Measurements from ENCODE around the gene RGMA.
"Not testable (repeated sequence)": the region's sequence is repeated elsewhere in the genome, so short reads cannot be mapped to it uniquely, and the experiment has no call there.

RGMA gene

GRCh38 chr15:93035092-93035915, 53.7 kb downstream of the RGMA start:
- DNase-seq (ENCODE audit: low spot score), result no peak
- H3K27ac ChIP-seq, result no peak overlapping the region; the same call in 1 of the 2 replicates
- ChIA-PET POLR2A (ENCODE audit: low non-redundant PET) (no interaction called here), CTCF (interaction anchor here (0.6 to 1.0 kb wide), 4 partner anchors 35 to 1084 kb away, joined by 3 to 4 read pairs (median 3); no protein-coding TSS in a partner anchor)
- no peak for TF ChIP-seq CTCF (conservative IDR thresholded peaks at IDR 0.05; ENCODE audit: low read depth)

DNA sequence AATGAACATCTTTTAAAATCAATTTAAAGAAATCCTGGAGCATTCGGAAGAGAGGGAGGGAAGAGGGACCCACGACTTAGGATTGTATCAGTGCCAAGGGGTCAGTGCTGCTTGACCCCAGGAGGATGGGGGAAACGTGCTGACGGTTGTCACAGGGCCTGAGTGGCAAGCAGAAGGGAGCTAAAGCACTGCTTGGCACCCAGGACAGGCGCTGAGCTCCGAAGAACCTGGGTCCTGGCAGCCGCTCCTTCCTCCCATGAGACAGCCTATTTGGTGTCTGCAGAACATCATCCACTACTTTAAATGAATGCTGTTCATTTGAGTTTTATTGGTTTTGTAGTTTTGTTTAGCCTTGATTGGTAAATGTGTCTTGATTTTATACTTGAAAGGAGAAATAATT, 54.5 kb downstream of the RGMA start:
- POLR2A ChIA-PET (ENCODE audit: low non-redundant PET), result no interaction called here
- H3K27ac ChIP-seq, result no peak overlapping the region
- CTCF ChIA-PET, result interaction anchor here (0.6 to 0.8 kb wide), 2 partner anchors 172 to 1085 kb away, joined by 3 to 4 read pairs; no protein-coding TSS in a partner anchor
- no peak for DNase-seq (ENCODE audit: low spot score)
- no peak for TF ChIP-seq CTCF (conservative IDR thresholded peaks at IDR 0.05; ENCODE audit: low read depth)

- POLR2A ChIA-PET (ENCODE audit: low non-redundant PET), result no interaction called here
- TF ChIP-seq CTCF (conservative IDR thresholded peaks at IDR 0.05; ENCODE audit: low read depth), result no peak
- DNase-seq (ENCODE audit: low spot score), result no peak
- H3K27ac ChIP-seq, result no peak overlapping the region
- CTCF ChIA-PET, result interaction anchor here (0.6 kb wide), 1 partner anchor 42 kb away, joined by 3 read pairs; no protein-coding TSS in a partner anchor
These were observed 55.5 kb downstream of the RGMA start for GRCh38 chr15:93033434-93034045.

- DNase-seq (ENCODE audit: low spot score); H3K27ac ChIP-seq; POLR2A ChIA-PET (ENCODE audit: low non-redundant PET): not testable (repeated sequence)
- CTCF ChIA-PET, result interaction anchor here (0.6 kb wide), 1 partner anchor 43 kb away, joined by 3 read pairs; no protein-coding TSS in a partner anchor
These were observed 56.4 kb downstream of the RGMA start for GRCh38 chr15:93032515-93033206.

- DNase-seq (ENCODE audit: low spot score); H3K27ac ChIP-seq; POLR2A ChIA-PET (ENCODE audit: low non-redundant PET): not testable (repeated sequence)
- CTCF ChIA-PET, result interaction anchor here (0.6 to 4.0 kb wide), 6 partner anchors 8 to 1088 kb away, joined by 3 to 42 read pairs (median 4); no protein-coding TSS in a partner anchor
These were observed 57.2 kb downstream of the RGMA start for GRCh38 chr15:93031557-93032384.

DNA sequence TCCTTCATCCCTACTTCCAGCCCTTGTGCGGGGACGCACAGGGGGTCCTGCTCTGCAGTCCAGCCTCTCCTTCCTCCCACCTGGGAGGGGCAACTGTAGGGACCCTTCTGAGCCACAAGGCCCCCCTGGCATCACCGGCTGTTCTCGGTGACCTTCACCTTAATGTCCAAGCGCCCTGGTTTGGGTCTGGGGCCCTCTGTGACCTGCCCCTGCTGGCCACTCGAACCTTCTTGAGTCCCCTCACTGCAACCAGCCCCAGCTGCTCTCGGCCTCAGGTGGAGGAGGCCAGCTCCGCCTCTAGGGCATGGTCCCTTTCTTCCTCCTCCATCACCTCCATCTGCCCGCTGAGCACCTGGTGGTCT, 57.9 kb downstream of the RGMA start:
- TF ChIP-seq CTCF (conservative IDR thresholded peaks at IDR 0.05; ENCODE audit: low read depth), result no peak
- DNase-seq (ENCODE audit: low spot score), result no peak
- H3K27ac ChIP-seq, result peak overlapping the region; percentile 98; the same call in 1 of the 2 replicates
- POLR2A ChIA-PET (ENCODE audit: low non-redundant PET), result no interaction called here
- CTCF ChIA-PET, result interaction anchor here (0.6 to 4.0 kb wide), 7 partner anchors 9 to 1089 kb away, joined by 3 to 42 read pairs (median 5); partner anchors contain the start of gene RGMA

All from RWPE1 (cell line).